ENCODE data around the gene CEP19.
"Not testable (repeated sequence)": the region's sequence is repeated elsewhere in the genome, so short reads cannot be mapped to it uniquely, and the experiment has no call there.

CEP19 gene, protein sequence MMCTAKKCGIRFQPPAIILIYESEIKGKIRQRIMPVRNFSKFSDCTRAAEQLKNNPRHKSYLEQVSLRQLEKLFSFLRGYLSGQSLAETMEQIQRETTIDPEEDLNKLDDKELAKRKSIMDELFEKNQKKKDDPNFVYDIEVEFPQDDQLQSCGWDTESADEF

DNA sequence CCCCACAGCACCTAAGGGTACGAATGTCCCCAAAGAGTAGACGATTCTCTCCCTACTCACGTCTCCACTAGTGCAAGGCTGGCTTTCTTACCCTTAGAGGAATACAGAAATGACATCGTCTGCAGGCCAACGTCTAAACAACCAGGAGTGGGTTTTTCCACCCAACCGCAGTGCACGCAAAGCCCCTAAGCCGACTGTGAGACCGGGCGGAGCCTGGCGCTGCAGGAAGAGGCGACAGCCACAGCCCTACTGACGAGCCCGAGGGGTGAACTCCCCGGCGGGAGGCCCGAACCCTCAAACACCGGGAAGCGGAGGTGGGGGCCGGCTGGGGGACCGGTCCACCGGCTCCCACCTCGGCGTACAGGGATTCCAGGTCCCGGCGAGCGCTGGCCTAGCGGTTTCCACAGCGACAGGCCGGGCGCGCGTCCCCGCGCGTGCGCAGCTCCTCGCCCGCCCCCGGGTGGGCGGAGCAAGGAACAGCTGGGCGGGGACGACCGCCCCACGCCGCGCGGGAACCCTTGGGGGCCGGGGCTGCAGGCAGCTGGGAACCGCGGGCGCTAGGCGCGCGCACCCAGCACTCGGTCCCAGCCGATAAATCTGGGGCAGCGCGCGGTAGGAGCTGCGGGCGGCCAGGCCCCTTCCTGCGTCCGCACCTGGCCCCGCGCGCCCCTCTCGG, at the start of gene CEP19, which contains the start of gene PIGX:
Gene CEP19, minus strand, starts transcription at position 413 of the 676 bp plus-strand sequence. CDS start 3,593 bp downstream, outside the sequence.
Gene PIGX, plus strand, starts transcription at position 540 of the 676 bp plus-strand sequence.
- DNase-seq, result peak; percentile 42

DNA sequence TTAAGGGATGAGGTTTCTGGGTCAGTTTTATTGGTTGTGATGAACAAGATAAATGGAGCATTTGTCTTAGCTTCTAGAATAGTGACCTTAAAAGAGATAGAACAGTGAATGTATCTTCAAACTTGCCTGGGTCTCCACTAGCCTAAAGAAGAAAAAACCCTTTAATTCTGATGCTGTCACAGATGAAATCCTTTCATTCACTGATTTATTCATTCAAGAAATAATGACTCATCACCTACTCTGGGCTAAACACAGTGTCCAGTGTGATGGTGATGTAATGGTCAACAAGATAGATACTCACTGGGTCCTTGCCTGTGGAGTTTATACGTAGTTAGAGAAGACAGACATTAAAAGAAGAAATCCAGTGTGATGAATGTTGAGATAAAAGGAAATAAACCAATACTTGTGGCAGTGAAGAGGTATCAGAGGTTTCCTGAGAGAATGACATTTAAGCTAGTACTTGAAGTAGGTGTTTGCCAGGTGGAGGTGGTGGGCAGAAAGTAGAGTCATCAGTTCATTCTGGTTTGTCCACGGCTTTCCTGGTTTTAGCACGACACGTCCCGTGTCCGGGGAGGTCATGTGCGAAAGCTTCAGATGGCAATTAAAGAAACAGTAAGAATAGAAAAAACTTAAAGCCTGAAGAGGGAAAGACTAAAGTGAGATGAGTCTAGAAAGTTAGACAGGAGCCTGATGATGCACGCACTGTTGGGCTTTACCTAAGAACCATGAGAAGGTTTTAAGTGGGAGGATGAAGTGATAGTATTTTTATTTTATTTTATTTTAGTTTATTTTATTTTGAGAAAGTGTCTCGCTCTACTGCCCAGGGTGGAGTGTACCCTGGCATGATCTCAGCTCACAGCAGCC, 46.1 kb upstream of the CEP19 start:
- no peak for DNase-seq

DNA sequence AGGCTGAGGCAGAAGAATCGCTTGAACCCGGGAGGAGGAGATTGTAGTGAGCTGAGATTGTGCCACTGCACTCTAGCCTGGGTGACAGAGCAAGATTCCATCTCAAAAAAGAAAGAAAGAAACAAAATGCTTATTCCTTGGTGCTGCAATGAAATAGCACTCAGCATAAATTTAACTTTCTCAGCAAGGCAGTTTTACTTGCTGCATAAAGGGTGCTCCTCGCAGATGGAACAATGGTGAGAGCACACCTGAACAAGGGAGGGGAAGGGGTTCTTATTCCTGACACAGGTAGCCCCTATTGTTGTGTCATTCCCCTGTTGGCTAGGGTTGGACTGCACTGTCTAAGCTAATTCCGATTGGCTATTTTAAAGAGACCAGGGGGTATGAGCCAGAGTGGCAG, 44.7 kb upstream of the CEP19 start:
- no peak for DNase-seq

DNA sequence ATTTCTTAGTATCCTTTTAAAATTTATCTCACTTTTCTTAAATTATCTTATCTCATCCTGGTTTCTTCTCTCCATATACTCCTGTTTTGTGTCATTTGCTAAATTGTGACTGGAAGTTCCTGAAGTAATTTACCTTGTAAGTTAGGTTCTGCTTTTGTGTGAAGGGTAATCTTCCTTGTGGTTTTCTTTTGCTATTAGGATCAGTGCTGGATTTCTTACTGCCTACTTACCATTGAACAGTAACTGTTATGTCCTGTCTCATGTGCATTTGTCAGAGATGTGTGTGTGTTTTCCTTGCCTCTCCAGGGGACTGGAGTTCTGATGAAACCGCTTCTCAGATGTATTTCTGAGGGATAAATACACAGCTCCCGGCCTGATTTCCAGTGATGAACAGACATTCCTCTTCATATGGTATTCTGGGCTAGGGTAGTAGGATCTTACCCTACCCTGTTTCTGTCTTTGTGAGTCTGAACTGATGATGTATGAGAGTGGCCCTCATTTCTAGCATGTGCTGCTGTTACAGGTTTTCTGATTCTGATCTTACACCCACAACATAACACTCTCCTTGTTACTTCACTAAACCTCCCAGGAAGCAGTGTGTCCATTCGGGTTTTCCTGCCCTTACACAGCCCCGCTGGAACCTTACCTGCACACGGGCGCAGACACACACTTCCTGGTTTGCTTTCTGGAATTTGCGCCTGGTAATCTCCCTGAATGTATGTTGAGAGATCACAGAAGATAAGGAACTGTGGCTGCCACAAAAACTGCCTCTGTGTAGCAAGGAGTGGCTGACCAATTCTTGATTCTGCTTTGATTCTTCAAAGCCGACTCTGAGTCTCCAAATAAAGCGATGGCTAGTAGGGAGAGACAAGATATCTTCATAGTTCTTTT, 42.3 kb upstream of the CEP19 start:
- DNase-seq, result no peak

DNA sequence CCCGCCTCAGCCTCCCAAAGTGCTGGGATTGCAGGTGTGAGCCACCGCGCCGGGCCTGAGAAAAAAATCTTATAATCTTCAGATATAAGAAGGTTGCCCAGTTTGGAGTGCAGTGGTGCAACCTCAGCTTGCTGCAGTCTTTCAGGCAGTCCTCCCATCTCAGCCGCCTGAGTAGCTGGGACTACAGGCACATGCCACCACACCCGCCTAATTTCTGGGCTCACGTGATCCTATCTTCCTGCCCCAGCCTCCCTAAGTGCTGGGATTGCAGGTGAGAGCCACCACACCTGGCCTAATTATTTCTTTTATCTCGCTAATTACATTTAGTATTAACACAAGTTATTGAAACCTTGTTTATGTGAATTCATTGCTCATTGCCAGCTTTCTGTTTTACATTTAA, 41.2 kb upstream of the CEP19 start:
- DNase-seq, result no peak

DNA sequence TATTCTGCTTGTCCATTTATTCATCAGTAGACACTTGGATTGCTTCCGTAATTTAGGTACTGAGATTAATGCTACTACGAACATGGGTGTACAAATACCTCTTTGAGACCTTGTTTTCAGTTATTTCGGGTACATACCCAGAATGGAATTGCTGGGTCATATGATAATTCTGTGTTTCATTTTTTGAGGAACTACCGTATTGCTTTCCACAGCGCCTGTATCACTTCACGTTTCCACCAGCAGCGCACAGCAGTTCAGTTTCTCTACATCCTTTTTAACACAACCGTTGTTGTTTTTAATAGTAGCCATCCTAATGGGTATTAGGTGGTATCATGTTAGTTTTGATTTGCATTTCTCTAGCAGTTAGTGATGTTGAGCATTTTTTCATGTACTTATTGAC, 37.1 kb upstream of the CEP19 start:
- DNase-seq, result no peak

DNA sequence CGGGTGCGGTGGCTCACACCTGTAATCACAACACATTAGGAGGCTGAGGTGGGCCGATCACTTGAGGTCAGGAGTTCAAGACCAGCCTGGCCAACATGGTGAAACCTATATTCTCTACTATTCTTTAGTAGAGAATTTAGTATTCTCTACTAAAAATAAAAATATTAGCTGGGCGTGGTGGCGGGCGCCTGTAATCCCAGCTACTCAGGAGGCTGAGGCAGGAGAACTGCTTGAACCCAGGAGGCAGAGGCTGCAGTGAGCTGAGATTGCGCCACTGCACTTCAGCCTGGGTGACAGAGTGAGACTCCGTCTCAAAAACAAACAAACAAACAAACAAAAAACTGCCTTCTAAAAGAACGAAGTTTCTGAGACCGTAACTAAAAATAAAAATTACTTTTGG, 31.5 kb upstream of the CEP19 start:
- DNase-seq, result not testable (repeated sequence)

DNA sequence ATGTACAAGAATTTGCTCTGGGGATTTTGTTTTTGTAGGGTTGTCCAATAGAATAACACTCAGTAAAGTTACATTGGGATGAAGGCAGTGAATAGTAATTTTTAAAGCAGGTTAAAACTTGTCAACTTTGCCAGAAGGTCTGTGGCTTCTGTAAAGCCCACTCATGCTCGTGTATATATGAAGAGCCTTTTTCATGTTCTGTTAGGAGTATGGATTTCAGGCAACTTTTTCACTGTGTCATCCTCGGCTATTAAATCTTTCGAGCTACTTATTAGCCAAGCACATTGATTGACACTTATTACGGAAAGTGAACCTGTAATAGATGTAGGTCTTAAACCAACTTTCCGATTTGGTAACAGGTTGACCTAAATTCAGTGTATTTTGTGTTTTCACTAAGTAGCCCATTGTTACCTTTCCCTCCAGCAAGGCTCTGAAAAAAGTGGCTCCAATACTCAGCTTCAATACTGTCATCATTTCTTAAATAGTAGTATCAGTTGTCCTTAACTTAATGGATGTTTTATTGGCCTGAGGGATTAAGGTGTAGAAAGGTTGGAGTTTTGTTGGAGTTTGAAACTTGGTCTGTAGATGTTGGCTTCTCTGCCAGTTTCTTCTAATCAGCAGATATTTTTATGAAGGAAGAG, 29.3 kb upstream of the CEP19 start:
- DNase-seq, result no peak

DNA sequence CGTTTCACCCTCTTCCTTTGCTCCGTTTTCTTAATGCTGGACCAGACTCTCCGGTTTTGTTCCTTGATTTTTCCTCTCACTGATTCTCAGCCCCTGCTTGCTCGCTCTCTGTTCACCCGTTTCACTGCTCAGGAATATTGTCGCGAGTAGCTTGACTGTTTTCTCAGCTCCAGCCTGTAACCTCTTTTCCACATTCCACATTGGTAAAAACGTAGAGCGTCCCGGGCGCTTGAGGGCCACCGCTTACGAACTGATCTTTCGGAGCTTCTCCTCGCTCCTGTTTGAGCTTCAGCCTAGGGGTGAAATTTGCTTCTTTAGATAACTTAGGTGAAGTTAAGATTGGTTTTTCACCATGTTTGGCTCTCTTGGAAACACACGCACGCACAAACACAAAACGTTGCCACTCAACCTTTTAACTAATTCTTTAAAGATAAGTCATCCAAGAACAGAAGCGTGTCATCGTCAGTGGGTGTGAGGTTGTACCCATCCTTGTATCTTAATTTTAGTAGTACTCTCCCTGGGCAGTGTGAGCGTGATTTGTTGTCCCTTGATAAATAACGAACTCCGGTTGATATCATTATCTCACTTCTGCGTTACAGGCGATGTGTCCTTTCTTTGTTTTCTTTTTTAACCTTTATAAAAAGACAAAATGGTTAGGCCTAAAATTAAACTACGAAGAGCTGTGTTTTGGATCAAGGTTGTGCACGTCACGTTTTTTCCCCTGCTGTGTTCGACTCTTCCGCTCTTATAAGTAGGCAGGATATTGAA, 28.6 kb upstream of the CEP19 start:
- no peak for DNase-seq

DNA sequence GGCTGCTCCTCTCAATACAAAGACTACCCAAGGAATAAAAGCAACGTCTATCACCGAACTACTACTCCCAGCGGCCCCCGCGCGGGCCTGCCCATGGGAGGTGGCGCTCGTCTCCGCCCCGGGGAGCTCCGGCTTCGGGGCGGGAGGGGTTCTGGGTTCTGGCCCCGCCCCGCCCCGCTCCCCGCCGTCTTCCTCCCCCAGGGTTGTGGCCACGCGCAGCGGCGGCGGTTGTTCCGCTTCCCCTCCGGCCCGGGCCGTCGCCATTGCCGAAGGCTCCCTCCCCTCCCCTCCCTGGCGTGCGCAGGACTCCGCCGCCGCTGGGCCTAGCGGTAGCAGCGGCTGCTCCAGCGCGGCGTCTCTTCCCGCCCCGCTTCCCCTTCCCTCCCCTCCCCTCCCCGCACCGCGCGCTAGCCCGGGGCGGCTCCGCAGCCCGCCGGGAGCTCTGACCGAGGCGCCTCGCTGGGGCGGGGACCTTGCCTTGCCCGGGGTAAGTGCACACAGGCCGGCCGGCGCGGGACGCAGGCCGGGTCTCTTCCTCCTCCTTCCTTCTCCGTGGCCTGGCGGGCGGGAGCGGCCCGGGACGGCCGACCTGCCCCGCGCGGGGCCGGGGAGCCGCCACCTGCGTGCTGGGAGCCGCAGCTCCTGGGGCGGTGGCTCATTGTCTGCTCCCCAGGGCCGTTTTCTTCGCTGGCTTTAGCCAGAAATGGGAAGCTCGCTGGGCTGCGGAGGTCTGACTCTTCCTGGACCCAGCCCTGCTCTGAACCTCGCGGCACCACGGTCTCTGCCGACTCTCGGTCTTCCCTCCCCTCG, 27.8 kb upstream of the CEP19 start, which contains the start of gene PAK2:
Gene PAK2, plus strand, starts transcription at position 187 of the 810 bp plus-strand sequence. CDS start 42,790 bp downstream, outside the sequence.
- peak; percentile 84 for DNase-seq

DNA sequence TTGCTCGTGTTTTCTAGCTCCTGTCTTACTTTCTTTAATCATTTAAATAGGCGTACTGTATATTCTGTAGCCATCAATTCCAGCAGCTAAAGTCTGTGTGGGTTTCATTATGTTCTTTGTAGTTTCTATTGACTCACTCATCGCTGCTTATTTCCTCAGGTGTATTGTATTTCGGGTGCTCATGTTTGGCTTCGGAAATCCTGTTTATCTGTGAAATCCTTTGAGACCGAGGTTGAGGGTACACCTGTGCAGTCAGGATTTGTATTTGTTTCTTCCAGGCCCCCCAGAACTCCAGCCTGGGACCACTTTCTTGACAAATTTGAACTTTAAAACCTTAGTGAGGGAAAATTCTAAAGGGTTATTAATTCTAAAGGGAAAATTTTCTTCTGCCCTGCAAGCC, 25.6 kb upstream of the CEP19 start:
- peak; percentile 22 for DNase-seq

DNA sequence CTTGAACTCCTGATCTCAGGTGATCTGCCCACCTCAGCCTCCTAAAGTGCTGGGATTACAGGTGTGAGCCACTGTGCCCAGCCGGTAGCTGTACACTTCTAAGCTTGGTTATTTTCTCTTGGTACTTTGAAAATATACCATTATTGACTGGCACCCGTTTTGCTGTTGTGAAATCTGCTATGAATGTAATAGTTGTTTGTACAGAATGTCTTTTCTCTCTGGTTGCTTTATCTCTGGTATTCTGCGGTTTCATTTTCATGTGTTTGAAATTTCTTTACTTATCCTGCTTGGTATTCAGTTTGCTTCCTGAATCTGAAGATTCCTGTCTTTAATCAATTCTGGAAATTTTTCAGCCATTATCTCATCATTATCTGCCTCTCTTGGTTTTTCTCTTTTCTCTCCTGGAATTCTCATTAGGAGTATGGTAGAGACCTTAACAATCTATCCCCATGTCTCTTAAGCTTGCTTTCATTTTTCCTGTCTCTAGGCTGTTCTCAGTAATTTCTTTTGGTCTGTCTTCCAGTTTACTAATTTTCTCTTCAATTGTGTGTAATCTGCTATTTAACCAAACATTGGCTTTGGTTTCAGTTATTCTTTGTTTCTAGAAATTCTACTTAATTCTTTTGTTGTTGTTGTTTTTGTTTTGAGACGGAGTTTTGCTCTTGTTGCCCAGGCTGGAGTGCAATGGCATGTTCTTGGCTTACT, 24.8 kb upstream of the CEP19 start:
- no peak for DNase-seq

DNA sequence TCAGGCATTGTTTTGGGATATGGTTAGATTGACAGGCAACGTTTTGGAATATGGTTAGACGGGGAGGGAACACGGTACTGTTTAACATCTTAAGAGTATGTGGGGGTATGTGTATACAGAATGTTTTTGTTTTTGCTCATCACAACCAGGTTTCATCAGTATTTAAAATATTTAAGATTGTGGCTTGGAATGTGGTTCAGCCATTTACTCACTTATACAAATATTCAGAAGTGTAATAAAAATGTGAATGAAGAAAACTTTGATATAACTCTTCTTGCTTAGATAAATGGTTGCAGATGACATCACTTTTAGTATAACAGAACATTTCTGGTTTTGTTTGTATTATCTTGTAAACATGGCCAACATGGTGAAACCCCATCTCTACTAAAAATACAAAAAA, 23.7 kb upstream of the CEP19 start:
- no peak for DNase-seq

DNA sequence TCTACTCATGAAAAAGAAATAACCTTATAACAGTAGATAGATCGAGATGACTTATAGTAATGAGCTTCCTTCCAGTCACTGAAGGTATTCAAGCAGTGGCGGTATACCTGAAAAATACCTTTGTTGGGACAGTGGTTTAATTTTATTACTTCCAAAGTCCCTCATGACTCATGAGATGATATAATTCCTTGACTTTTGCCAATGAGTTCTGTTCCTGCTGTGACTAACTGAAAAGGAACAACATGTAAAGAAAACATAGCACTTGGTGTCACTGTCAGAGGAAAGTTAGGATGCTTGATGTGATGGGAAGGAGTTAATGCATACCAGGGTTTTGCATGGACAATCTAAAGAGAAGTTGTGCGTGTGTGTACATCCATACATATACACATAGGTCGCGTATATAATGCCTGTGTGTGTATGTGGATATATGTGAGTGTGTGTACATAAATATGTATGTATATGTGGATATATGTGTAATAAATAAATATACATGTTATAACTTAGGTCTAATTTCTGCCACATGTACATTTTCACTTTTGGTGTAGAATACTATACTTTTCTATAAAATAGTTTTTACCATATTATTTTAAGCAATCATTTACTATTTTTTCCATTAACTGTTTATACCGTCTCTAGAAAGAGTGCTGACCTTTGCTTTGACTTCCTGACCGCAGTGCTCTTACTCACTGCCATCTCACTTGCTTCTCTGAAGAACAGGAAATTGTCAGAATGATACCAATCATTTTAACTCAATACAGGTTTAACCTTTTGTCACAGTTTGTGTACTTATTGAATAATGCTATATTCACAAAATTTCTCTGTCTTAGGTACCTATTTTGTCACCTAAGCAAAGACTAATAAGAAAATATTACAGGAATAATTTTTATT, 15.0 kb upstream of the CEP19 start:
- DNase-seq, result no peak

DNA sequence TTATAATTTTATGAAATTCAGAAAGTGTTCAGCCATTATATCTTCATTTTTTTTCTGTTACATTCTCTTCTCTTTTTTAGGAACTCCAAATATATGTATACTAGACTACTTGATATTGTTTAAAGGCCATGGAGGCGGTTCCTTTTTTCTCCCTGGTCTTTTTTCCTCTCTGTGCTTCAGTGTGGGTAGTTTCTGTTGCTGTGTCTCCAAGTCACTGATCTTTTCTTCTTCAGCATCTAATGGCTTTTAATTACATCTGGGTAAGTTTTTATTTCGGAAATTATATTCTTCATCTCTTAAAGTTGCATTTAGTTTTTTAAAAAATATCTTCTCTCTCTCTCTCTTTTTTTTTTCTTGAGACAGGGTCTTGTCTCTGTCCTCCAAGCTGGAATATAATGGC, 9.0 kb upstream of the CEP19 start:
- no peak for DNase-seq

DNA sequence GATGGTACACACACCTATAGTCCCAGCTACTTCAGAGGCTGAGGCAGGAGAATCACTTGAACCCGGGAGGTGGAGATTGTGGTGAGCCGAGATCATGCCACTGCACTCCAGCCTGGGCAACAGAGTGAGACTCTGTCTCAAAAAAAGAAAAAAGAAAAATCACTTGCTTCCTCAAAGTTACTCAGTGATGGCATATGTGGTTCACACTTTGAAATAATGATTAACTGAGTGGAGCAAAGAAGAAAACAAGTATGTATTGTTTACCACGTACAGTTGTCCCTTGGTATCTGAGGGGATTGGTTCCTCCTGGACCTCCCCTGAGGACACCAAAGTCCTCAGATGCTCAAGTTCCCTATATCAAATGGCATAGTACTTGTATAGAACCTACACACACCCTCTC, 5.1 kb upstream of the CEP19 start:
- DNase-seq, result not testable (repeated sequence)

DNA sequence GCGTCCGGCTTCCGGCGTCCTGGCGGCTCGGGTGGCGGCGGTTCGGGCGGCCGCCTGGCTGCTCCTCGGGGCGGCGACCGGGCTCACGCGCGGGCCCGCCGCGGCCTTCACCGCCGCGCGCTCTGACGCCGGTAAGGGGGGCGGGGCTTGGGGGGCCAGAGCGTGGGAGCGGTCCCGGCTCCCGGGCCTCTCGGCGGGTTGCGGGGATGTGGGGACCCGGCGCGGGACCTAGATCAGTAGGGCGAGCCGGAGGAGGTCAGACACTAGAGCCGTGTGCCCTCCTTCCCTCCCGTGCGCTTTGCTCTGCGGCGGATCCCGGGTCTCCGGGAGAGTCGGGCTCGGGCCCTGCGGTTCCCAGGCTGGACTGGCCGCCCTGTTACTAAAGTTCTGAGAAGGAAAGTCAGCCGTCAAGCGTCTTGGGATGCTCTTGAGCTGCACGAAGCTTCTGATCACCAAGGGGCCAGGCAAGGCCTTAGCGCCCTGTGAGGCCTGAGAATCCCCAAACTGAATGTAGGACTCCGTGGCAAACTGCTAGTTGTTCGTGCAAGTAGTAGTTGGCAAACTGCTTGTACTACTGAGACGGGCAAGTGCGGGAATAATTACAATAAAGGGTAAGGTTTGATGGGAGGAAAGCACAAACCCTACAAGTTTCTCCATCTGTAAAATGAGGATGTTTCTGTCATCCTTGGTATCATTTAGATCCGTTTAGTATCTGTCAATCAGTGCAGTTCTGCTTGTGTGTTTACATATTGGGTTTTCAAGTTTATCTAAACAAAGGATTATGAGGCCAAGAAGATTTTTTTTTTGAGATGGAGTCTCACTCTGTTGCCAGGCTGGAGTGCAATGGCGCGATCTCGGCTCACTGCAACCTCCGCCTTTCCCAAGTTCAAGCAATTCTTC, 714 bp upstream of the CEP19 start:
- DNase-seq, result no peak

DNA sequence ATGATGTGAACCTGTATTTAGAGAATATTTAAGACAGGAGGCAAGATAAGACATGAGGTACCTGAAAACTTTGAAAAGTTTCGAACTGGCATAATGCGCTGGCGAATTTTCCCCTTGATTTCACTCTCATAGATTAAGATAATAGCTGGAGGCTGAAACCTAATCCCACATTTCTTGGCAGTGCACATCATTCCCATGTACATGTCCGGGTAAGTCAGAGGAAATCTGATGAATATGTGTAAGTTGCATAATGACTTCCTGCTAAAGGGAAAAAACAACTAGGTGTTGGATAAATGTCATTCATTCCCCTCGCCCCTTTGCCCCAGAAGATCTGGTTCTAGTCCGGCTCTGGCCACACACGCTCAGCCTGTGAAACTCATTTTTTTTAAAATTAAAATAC, 3.6 kb downstream of the CEP19 start:
- no peak for DNase-seq

Measured in NCI-H1436 treated with DMSO at 0.1 percent for 48 hours (cell line).